Neural progenitor cell (in vitro differentiated cells): ENCODE data around the gene FOXK2. TPM values are rescaled to one million over a fixed set of nuclear protein-coding genes. Genes with fewer than 3 reads are reported as not detected.

Experiments
- DNase-seq: peaks from one replicate; pipeline ENCODE4 v3.0.0-alpha.2; 2016; ENCODE audit warnings: low spot score
- H2AFZ ChIP-seq: fragments of 200-600 bp; sonication (generic); replicated peaks from 2 replicates; pipeline ENCODE4 v1.6.1; 2016; ENCODE audit warnings: antibody characterized with exemption
- H3F3A ChIP-seq: fragments of 200-600 bp; sonication (generic); 2 replicates; pipeline ENCODE4 v1.6.1; 2016; ENCODE audit warnings: antibody characterized with exemption, low read depth
- H3K27ac ChIP-seq: fragments of 200-600 bp; sonication (generic); 2 replicates; pipeline ENCODE4 v1.5.1; 2016; ENCODE audit warnings: mild to moderate bottlenecking
- H3K27me3 ChIP-seq: fragments of 200-600 bp; sonication (generic); 2 replicates; pipeline ENCODE4 v1.6.1; 2016; ENCODE audit warnings: mild to moderate bottlenecking, moderate library complexity
- H3K36me3 ChIP-seq: fragments of 200-600 bp; sonication (generic); 2 replicates; pipeline ENCODE4 v1.5.1; 2016
- H3K4me1 ChIP-seq: fragments of 200-600 bp; sonication (generic); 2 replicates; pipeline ENCODE4 v1.6.1; 2016; ENCODE audit warnings: mixed run types
- H3K4me2 ChIP-seq: fragments of 200-600 bp; sonication (generic); 2 replicates; pipeline ENCODE4 v1.6.1; 2016
- H3K4me3 ChIP-seq: fragments of 200-600 bp; sonication (generic); 2 replicates; pipeline ENCODE4 v1.5.1; 2016
- H3K79me2 ChIP-seq: fragments of 200-600 bp; sonication (generic); 2 replicates; pipeline ENCODE4 v1.6.1; 2016; ENCODE audit warnings: low read depth
- H3K9ac ChIP-seq: fragments of 200-600 bp; sonication (generic); 2 replicates; pipeline ENCODE4 v1.6.1; 2016
- H3K9me3 ChIP-seq: fragments of 200-600 bp; sonication (generic); 2 replicates; pipeline ENCODE4 v1.5.1; 2016; ENCODE audit warnings: low read depth
- H4K20me1 ChIP-seq: fragments of 200-600 bp; sonication (generic); 2 replicates; pipeline ENCODE4 v1.6.1; 2016; ENCODE audit warnings: low read depth
- H3K27ac Mint-ChIP-seq: 3 replicates; pipeline ENCODE4 v1.8.0; 2021; ENCODE audit warnings: mixed read lengths
- H3K27me3 Mint-ChIP-seq: 2 replicates; pipeline ENCODE4 v1.8.0; 2022; ENCODE audit warnings: low read depth, mild to moderate bottlenecking, inconsistent platforms, moderate library complexity, mixed read lengths; ENCODE audit not compliant: insufficient read depth
- H3K36me3 Mint-ChIP-seq: 3 replicates; pipeline ENCODE4 v1.8.0; 2021; ENCODE audit warnings: mixed read lengths
- H3K4me1 Mint-ChIP-seq: 3 replicates; pipeline ENCODE4 v1.8.0; 2021; ENCODE audit warnings: mixed read lengths
- H3K4me3 Mint-ChIP-seq: 3 replicates; pipeline ENCODE4 v1.8.0; 2021; ENCODE audit warnings: mild to moderate bottlenecking, moderate library complexity, mixed read lengths
- H3K9me3 Mint-ChIP-seq: 3 replicates; pipeline ENCODE4 v1.8.0; 2020; ENCODE audit warnings: mixed read lengths
- CTCF ChIP-seq: fragments of 200-600 bp; sonication (generic); IDR thresholded peaks from 2 replicates; pipeline ENCODE4 v1.5.1; 2017; ENCODE audit warnings: antibody characterized with exemption, mild to moderate bottlenecking
- EZH2 ChIP-seq: fragments of 200-600 bp; sonication (generic); IDR thresholded peaks from 2 replicates; pipeline ENCODE4 v1.6.1; 2017; ENCODE audit warnings: antibody characterized with exemption, mild to moderate bottlenecking, moderate library complexity
- EZH2phosphoT487 ChIP-seq: fragments of 200-600 bp; sonication (generic); IDR thresholded peaks from 2 replicates; pipeline ENCODE4 v1.6.1; 2017; ENCODE audit warnings: antibody characterized with exemption
- total RNA-seq: library from RNA; depleted of rRNA; stranded (reverse); fragments of >200 nt; gene quantifications from 2 replicates; pipeline ENCODE4 v1.2.3, GENCODE V29; 2015; ENCODE audit warnings: low replicate concordance

FOXK2 gene
- total RNA-seq, 1 donor from 2014 or later = 28.1 TPM

DNA sequence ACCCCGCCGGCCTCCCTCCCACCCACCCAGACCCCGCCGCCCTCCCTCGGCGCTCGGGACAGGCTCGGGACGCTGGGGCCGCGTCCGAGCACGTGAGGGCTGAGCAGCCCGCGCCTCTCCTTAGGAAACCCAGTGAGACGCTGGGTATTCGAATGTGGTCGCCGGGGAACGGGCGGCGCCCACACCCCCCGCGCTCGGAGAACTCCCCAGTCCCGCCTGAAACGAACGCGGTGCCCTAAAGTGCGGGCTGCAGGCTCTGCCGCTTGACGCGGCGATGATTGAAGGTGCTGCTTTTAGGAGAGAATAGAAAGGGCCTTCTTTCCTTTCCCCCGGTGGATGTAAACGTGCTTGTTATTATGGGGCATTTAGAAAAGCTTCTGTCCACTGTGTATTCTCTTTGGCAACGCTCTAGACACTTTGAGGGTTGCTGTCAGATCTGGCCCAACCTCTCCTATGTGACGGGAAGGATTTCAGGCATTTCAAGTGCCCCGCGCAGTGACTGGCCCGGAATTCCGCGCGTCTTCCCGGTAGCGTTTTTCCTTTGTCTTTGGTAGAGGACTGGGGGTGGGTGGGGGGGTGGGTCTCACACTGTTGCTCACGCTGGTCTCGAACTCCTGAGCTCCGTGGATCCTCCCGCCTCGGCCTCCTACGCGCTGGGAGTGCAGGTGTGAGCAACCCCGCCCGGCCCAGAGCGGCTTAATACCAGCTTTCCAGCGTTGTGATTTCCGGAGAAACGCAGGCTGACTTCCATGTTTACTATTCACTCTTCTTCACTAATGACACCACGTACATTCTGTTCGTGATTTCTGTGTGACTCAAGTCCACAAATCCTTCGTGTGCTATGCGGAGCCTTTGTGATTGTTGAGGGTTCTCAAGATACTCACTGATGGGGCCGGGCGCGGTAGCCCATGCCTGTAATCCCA lies 21.8 kb upstream of the FOXK2 start:
- Histone ChIP-seq H3K79me2 (no peaks in the 10 kb centered on the region), H3K4me1 (no peaks in the 10 kb centered on the region), H3K9ac (no peak overlapping the region), H3K4me3 (peak overlapping the region; percentile 58), H3K9me3 (no peaks in the 10 kb centered on the region), H4K20me1 (no peaks in the 10 kb centered on the region), H3K36me3 (no peaks in the 10 kb centered on the region), H3K27ac (no peak overlapping the region), H3F3A (peaks cover 35% of the 10 kb centered on the region), H2AFZ (peak overlapping the region; percentile 98), H3K4me2 (peak overlapping the region; percentile 86), H3K27me3 (peaks cover 36% of the 10 kb centered on the region)
- peak overlapping the region; percentile 97 for H3K27ac Mint-ChIP-seq
- peak overlapping the region; percentile 93 for H3K4me3 Mint-ChIP-seq
- TF ChIP-seq EZH2 (no peak), CTCF (no peak), EZH2phosphoT487 (no peak)
- peaks cover 23% of the 10 kb centered on the region for H3K27me3 Mint-ChIP-seq
- peaks cover 6% of the 10 kb centered on the region for H3K9me3 Mint-ChIP-seq
- peaks cover 1% of the 10 kb centered on the region for H3K36me3 Mint-ChIP-seq
- DNase-seq = peak; percentile 76
- peaks cover 19% of the 10 kb centered on the region for H3K4me1 Mint-ChIP-seq

DNA sequence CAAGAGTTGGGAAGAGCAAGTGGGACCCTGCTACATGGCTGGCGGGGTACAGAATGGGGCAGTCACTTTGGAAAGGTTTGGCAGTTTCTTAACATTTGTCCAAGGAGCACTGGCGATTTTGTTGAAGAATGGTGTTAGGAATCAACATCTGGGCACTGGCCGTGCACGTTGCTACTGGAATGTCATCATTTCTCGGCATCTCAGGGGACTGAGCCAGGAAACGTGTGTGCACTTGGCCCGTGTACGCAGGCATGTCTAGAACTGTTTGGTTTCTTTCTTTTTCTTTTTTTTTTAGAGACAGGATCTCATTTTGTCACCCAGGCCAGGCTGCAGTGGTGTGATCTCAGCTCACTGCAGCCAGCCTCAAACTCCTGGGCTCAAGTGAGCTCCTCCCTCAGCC lies 17.3 kb upstream of the FOXK2 start:
- no peaks in the 10 kb centered on the region for H3K4me1 ChIP-seq
- no peaks in the 10 kb centered on the region for H3K36me3 ChIP-seq
- Mint-ChIP-seq H3K4me1 (peaks cover 6% of the 10 kb centered on the region), H3K27ac (no peak overlapping the region), H3K4me3 (no peak overlapping the region), H3K9me3 (no peaks in the 10 kb centered on the region), H3K36me3 (no peaks in the 10 kb centered on the region), H3K27me3 (peaks cover 9% of the 10 kb centered on the region)
- H2AFZ ChIP-seq = no peak overlapping the region
- no peaks in the 10 kb centered on the region for H4K20me1 ChIP-seq
- no peak overlapping the region for H3K4me3 ChIP-seq
- peaks cover 9% of the 10 kb centered on the region for H3F3A ChIP-seq
- no peak overlapping the region for H3K27ac ChIP-seq
- TF ChIP-seq EZH2phosphoT487 (no peak), EZH2 (no peak), CTCF (no peak)
- no peak overlapping the region for H3K4me2 ChIP-seq
- H3K9ac ChIP-seq = no peak overlapping the region
- DNase-seq = no peak
- no peaks in the 10 kb centered on the region for H3K9me3 ChIP-seq
- H3K79me2 ChIP-seq = no peaks in the 10 kb centered on the region
- H3K27me3 ChIP-seq = peaks cover 19% of the 10 kb centered on the region

DNA sequence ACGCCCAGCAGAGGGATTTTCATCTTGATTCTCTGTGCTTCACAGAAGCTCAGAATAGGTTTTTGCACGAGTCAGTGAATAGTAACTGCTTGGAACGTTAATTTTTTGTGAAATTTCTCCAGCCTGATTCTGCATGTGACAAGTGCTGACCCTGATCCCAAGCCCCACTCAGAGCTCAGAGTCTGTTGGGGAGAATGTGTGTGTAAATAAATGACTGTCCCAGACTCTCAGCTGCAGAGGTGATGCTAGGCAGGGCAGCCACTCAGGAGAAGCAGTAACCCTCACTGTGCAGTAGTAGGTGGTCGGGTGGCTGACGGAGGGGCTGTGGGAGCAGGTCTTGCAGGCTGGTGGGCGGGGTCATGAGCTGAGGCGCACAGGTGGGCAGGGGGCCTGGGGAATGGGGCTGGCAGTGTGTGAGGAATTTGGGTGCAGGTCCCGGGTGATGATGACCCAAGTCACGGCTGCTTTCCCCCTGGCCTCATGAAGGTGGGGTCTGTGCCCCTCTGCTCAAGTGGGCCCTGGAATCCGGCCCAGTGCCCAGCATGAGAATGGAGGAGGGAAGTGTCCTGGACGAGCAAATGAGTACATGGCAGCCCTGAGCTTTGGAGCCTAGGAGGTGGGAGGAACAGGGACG lies 16.3 kb upstream of the FOXK2 start:
- Histone ChIP-seq H3K79me2 (no peaks in the 10 kb centered on the region), H3K27ac (no peak overlapping the region), H3K27me3 (peaks cover 12% of the 10 kb centered on the region)

More for the DNA sequence above, 16.3 kb upstream of the FOXK2 start:
- Mint-ChIP-seq H3K4me1 (peaks cover under 1% of the 10 kb centered on the region), H3K27ac (no peak overlapping the region), H3K4me3 (no peak overlapping the region), H3K9me3 (no peaks in the 10 kb centered on the region), H3K27me3 (peaks cover 2% of the 10 kb centered on the region), H3K36me3 (no peaks in the 10 kb centered on the region)
- peaks cover under 1% of the 10 kb centered on the region for H3F3A ChIP-seq
- TF ChIP-seq CTCF (no peak), EZH2 (no peak), EZH2phosphoT487 (no peak)
- H3K9me3 ChIP-seq = no peaks in the 10 kb centered on the region
- H3K4me1 ChIP-seq = no peaks in the 10 kb centered on the region
- no peak overlapping the region for H2AFZ ChIP-seq
- H4K20me1 ChIP-seq = no peaks in the 10 kb centered on the region
- H3K9ac ChIP-seq = no peak overlapping the region
- H3K4me2 ChIP-seq = no peak overlapping the region
- DNase-seq = no peak
- H3K4me3 ChIP-seq = no peak overlapping the region
- no peaks in the 10 kb centered on the region for H3K36me3 ChIP-seq
